ENCODE results near the gene NUP85.

Gene NUP85

DNA sequence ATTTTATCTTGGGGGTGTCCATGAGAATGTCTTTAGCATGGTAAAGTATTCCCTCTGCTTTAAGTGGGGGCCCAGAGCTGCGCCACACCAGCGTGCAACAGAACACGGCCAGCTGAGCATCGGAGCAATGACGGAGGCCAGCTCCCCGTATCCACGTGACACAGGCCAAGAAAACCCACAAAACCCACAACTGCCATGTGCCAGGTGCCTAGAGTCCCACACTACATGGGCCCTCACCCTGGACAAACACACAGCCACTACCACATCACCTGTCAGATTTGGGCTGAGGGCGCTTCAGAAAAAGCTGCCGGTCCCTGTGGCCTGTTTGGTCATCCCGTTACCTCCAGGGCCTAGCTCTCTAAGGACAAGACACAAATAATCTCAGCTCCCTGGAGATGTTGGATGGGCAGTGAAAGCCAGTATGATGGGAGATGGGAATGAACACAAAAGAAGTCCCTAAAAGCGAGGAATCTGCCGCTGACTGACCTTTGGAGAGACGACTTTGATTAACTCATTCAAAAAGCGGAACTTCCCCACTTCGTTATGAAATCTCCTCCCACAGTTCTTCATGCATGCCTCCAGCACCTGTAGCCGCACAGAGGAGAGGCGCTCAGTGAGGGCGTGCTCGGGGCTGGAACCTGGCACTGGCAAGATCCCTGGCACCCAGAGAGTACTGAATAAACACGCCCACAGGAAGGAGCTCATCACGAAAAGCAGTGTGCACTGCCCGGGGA lies 38.8 kb downstream of the NUP85 start:
- Histone ChIP-seq H3K9me3 (ENCODE audit: severe bottlenecking) (no peaks in the 10 kb centered on the region), H3K4me3 (ENCODE audit: low read depth, low read length) (no peak overlapping the region), H3K27me3 (ENCODE audit: insufficient read depth, low read depth, severe bottlenecking) (no peaks in the 10 kb centered on the region), H3K36me3 (peaks cover 70% of the 10 kb centered on the region), H3K27ac (no peak overlapping the region)
- TF ChIP-seq, protein P1, sequence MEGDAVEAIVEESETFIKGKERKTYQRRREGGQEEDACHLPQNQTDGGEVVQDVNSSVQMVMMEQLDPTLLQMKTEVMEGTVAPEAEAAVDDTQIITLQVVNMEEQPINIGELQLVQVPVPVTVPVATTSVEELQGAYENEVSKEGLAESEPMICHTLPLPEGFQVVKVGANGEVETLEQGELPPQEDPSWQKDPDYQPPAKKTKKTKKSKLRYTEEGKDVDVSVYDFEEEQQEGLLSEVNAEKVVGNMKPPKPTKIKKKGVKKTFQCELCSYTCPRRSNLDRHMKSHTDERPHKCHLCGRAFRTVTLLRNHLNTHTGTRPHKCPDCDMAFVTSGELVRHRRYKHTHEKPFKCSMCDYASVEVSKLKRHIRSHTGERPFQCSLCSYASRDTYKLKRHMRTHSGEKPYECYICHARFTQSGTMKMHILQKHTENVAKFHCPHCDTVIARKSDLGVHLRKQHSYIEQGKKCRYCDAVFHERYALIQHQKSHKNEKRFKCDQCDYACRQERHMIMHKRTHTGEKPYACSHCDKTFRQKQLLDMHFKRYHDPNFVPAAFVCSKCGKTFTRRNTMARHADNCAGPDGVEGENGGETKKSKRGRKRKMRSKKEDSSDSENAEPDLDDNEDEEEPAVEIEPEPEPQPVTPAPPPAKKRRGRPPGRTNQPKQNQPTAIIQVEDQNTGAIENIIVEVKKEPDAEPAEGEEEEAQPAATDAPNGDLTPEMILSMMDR (IDR thresholded peaks at IDR 0.05; ENCODE audit: low read depth, low read length), result no peak
- DNase-seq, result no peak

DNA sequence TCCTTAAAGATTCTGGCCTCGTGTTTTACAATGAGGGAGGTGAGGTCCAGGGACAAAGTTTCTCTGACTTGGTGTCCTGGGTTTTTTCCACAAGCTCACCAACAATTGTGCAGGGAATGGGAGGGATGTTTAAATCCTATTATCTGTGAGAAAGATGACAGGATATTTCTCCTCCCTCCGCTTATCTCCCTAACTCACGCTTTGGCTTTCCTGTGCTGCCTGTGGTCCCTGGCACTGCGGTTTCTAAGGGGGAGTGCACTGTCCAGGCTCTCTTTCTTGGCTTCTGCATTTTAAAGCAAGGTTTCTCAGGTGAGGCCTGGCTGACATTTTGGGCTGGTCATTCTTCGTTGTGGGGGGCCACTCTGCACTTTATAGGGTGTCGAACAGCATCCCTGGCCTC lies 39.5 kb downstream of the NUP85 start:
- peaks cover 63% of the 10 kb centered on the region for H3K36me3 ChIP-seq
- TF ChIP-seq, protein P1 (IDR thresholded peaks at IDR 0.05; ENCODE audit: low read depth, low read length), result no peak
- no peak overlapping the region for H3K4me3 ChIP-seq (ENCODE audit: low read depth, low read length)
- H3K27me3 ChIP-seq (ENCODE audit: insufficient read depth, low read depth, severe bottlenecking), result no peaks in the 10 kb centered on the region
- H3K27ac ChIP-seq, result no peak overlapping the region
- DNase-seq, result no peak
- H3K9me3 ChIP-seq (ENCODE audit: severe bottlenecking), result no peaks in the 10 kb centered on the region

DNA sequence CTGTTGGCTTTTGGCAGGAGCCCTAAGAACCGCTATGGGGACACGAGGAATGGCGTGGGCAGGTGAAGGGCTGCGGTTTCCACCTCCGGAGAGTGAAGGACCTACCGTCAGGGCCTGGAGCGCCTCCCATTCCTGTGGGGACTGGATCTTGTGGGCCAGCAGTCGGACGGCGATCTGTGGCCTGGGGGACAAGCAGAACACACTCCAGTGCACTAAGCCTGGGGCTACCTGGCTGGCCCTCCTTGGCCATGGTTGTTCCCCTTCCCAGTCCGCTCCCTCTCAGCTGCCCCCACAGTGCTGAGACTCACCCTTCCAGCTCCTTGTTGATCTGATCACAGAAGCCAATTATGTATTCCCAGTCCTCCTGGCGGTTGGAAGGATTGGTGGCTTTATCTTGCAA lies 40.9 kb downstream of the NUP85 start:
- peaks cover 52% of the 10 kb centered on the region for H3K36me3 ChIP-seq
- H3K27me3 ChIP-seq (ENCODE audit: insufficient read depth, low read depth, severe bottlenecking), result no peaks in the 10 kb centered on the region
- DNase-seq, result no peak
- no peak overlapping the region for H3K4me3 ChIP-seq (ENCODE audit: low read depth, low read length)
- TF ChIP-seq, protein P1 (IDR thresholded peaks at IDR 0.05; ENCODE audit: low read depth, low read length), result no peak
- no peak overlapping the region for H3K27ac ChIP-seq
- no peaks in the 10 kb centered on the region for H3K9me3 ChIP-seq (ENCODE audit: severe bottlenecking)

DNA sequence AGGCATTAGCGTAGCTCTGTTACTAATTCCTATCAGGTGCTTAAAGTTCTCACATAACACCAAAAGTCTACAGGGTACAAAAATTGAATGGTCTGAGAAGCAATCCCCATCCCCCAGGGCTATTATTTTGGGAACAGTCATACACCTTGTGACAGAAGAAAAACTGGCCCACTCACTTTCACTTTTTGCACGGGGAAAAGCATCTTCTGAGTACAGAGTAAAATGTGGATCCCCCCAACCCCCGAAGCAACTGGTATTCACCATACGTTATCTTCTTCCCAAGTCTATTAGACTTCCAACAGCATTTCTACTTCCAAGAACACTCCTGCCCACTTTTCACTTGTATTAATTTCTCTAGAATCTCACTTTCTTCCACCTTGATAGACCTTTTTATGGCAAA lies 44.1 kb downstream of the NUP85 start:
- no peak overlapping the region for H3K4me3 ChIP-seq (ENCODE audit: low read depth, low read length)
- TF ChIP-seq, protein P1 (IDR thresholded peaks at IDR 0.05; ENCODE audit: low read depth, low read length), result no peak
- peaks cover 21% of the 10 kb centered on the region for H3K36me3 ChIP-seq
- H3K27ac ChIP-seq, result no peak overlapping the region
- H3K27me3 ChIP-seq (ENCODE audit: insufficient read depth, low read depth, severe bottlenecking), result no peaks in the 10 kb centered on the region
- no peak for DNase-seq
- H3K9me3 ChIP-seq (ENCODE audit: severe bottlenecking), result no peaks in the 10 kb centered on the region

DNA sequence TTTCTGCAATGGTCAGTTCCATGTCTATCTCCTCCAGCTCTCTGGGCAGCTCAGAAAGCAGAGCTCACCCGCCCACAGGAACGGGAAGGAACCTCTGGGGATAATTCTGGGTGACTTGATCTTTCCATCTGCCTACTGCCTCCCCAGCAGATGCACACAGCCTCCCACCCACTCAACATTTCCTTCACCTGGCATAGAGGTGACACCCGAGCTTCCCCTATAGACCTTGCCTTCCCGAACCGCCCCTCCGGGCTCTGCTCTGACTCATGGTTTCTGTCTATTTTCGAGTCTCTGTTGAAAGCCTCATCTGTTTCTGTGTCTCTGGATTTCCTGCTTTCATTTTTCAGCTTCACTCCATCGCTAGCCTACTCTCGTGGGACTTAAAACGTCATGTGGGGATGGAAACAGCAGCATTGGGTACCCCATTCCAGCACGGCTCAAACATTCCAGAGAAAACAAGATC lies 44.6 kb downstream of the NUP85 start:
- TF ChIP-seq, protein P1 (IDR thresholded peaks at IDR 0.05; ENCODE audit: low read depth, low read length), result no peak
- Histone ChIP-seq H3K9me3 (ENCODE audit: severe bottlenecking) (no peaks in the 10 kb centered on the region), H3K36me3 (peaks cover 16% of the 10 kb centered on the region), H3K27ac (no peak overlapping the region), H3K27me3 (ENCODE audit: insufficient read depth, low read depth, severe bottlenecking) (no peaks in the 10 kb centered on the region), H3K4me3 (ENCODE audit: low read depth, low read length) (no peak overlapping the region)
- no peak for DNase-seq

Data from WERI-Rb-1 (cell line).